Lower leg skin (tissue), 3 donors: ENCODE results near the gene KNOP1.
"Not testable (repeated sequence)": the region's sequence is repeated elsewhere in the genome, so short reads cannot be mapped to it uniquely, and the experiment has no call there.

Experiments used
- POLR2A ChIP-seq, 2 donors: fragments of 450-650 bp; IDR thresholded peaks; one replicate each; pipeline ENCODE4 v1.6.1; 2016 to 2017; ENCODE audit warnings: antibody characterized with exemption in 2 of 2, mild to moderate bottlenecking in 1 of 2, moderate library complexity in 1 of 2
- TF ChIP-seq, protein P1 (sequence below), 3 donors: fragments of 450-650 bp; IDR thresholded peaks; one replicate each; pipeline ENCODE4 v1.5.1; 2016; ENCODE audit warnings: antibody characterized with exemption in 3 of 3, mild to moderate bottlenecking in 3 of 3, moderate library complexity in 2 of 3

DNA sequence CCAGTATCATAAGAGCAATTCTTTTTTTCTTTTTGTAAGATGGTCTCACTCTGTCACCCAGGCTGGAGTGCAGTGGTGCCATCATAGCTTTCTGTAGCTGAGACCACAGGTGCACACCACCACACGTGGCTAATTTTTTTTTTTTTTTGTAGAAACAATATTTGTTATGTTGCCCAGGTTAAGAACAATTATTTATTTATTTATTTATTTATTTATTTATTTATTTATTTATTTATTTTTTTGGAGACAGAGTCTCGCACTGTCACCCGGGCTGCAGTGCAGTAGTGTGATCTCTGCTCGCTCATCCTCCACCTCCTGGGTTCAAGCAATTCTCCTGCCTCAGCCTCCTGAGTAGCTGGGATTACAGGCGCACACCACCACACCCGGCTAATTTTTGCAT lies 38.7 kb downstream of the KNOP1 start:
- TF ChIP-seq, protein P1, sequence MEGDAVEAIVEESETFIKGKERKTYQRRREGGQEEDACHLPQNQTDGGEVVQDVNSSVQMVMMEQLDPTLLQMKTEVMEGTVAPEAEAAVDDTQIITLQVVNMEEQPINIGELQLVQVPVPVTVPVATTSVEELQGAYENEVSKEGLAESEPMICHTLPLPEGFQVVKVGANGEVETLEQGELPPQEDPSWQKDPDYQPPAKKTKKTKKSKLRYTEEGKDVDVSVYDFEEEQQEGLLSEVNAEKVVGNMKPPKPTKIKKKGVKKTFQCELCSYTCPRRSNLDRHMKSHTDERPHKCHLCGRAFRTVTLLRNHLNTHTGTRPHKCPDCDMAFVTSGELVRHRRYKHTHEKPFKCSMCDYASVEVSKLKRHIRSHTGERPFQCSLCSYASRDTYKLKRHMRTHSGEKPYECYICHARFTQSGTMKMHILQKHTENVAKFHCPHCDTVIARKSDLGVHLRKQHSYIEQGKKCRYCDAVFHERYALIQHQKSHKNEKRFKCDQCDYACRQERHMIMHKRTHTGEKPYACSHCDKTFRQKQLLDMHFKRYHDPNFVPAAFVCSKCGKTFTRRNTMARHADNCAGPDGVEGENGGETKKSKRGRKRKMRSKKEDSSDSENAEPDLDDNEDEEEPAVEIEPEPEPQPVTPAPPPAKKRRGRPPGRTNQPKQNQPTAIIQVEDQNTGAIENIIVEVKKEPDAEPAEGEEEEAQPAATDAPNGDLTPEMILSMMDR (IDR thresholded peaks at IDR 0.05) = not testable (repeated sequence)
- TF ChIP-seq POLR2A (IDR thresholded peaks at IDR 0.05) = not testable (repeated sequence)
